Parathyroid adenoma (tissue), 2 donors: Measurements from ENCODE around the gene CCBE1.

Experiments used
- H2AFZ ChIP-seq: fragments of 300-600 bp; sonication (generic); one replicate; pipeline ENCODE4 v1.7.0; 2017; ENCODE audit warnings: antibody characterized with exemption, mild to moderate bottlenecking
- H3K27ac ChIP-seq: fragments of 300-600 bp; sonication (generic); one replicate; pipeline ENCODE4 v1.7.0; 2017
- H3K27me3 ChIP-seq: fragments of 300-600 bp; sonication (generic); one replicate; pipeline ENCODE4 v1.7.0; 2017; ENCODE audit warnings: low read length; ENCODE audit not compliant: control insufficient read depth, insufficient read depth
- H3K36me3 ChIP-seq: fragments of 300-600 bp; sonication (generic); one replicate; pipeline ENCODE4 v1.7.0; 2017; ENCODE audit warnings: low read length; ENCODE audit not compliant: control insufficient read depth, insufficient read depth
- H3K4me1 ChIP-seq: fragments of 300-600 bp; sonication (generic); one replicate; pipeline ENCODE4 v1.7.0; 2017; ENCODE audit warnings: control low read depth
- H3K4me2 ChIP-seq: fragments of 300-600 bp; sonication (generic); one replicate; pipeline ENCODE4 v1.7.0; 2017; ENCODE audit warnings: low read length
- H3K4me3 ChIP-seq: fragments of 300-600 bp; sonication (generic); one replicate; pipeline ENCODE4 v1.7.0; 2017; ENCODE audit warnings: low read depth, low read length
- H3K79me2 ChIP-seq: fragments of 300-600 bp; sonication (generic); one replicate; pipeline ENCODE4 v1.7.0; 2017; ENCODE audit warnings: control low read depth
- H3K9ac ChIP-seq: fragments of 300-600 bp; sonication (generic); one replicate; pipeline ENCODE4 v1.7.0; 2017; ENCODE audit warnings: mild to moderate bottlenecking
- H3K9me3 ChIP-seq: fragments of 300-600 bp; sonication (generic); one replicate; pipeline ENCODE4 v1.7.0; 2017; ENCODE audit warnings: low read length; ENCODE audit not compliant: control insufficient read depth
- CTCF ChIP-seq: fragments of 300-600 bp; sonication (generic); IDR thresholded peaks from one replicate; pipeline ENCODE4 v1.7.0; 2017; ENCODE audit warnings: antibody characterized with exemption, mild to moderate bottlenecking
- donor health status: primary hyperparathyroidism.

CCBE1 gene

GRCh38 chr18:59395226-59396175 is 301.7 kb downstream of the CCBE1 start:
- no peak for TF ChIP-seq CTCF
- H3K27ac ChIP-seq = no peak overlapping the region
- H3K9ac ChIP-seq = no peak overlapping the region
- H3K27me3 ChIP-seq = no peaks in the 10 kb centered on the region
- no peaks in the 10 kb centered on the region for H3K4me1 ChIP-seq
- H3K9me3 ChIP-seq = no peaks in the 10 kb centered on the region
- no peak overlapping the region for H3K4me3 ChIP-seq
- H3K79me2 ChIP-seq = no peaks in the 10 kb centered on the region
- no peak overlapping the region for H3K4me2 ChIP-seq
- no peak overlapping the region for H2AFZ ChIP-seq
- no peaks in the 10 kb centered on the region for H3K36me3 ChIP-seq

GRCh38 chr18:59393381-59393780 is 303.8 kb downstream of the CCBE1 start:
- Histone ChIP-seq H3K36me3 (no peaks in the 10 kb centered on the region), H3K4me1 (no peaks in the 10 kb centered on the region), H3K9me3 (no peaks in the 10 kb centered on the region), H3K4me2 (no peak overlapping the region), H3K27ac (no peak overlapping the region), H2AFZ (no peak overlapping the region), H3K79me2 (no peaks in the 10 kb centered on the region), H3K27me3 (no peaks in the 10 kb centered on the region), H3K4me3 (no peak overlapping the region), H3K9ac (no peak overlapping the region)
- no peak for TF ChIP-seq CTCF

GRCh38 chr18:59388817-59389216 is 308.4 kb downstream of the CCBE1 start:
- Histone ChIP-seq H3K4me2 (no peak overlapping the region), H3K36me3 (no peaks in the 10 kb centered on the region), H2AFZ (no peak overlapping the region), H3K79me2 (no peaks in the 10 kb centered on the region), H3K27me3 (no peaks in the 10 kb centered on the region), H3K9ac (no peak overlapping the region), H3K4me3 (no peak overlapping the region), H3K9me3 (no peaks in the 10 kb centered on the region), H3K4me1 (no peaks in the 10 kb centered on the region), H3K27ac (no peak overlapping the region)
- TF ChIP-seq CTCF = no peak

- Histone ChIP-seq H3K9ac (no peak overlapping the region), H3K4me3 (no peak overlapping the region), H3K4me2 (no peak overlapping the region), H3K9me3 (no peaks in the 10 kb centered on the region), H3K79me2 (no peaks in the 10 kb centered on the region), H3K27me3 (no peaks in the 10 kb centered on the region), H3K27ac (no peak overlapping the region), H2AFZ (no peak overlapping the region), H3K36me3 (no peaks in the 10 kb centered on the region), H3K4me1 (no peaks in the 10 kb centered on the region)
- no peak for TF ChIP-seq CTCF
Observed at GRCh38 chr18:59387687-59388565, 309.3 kb downstream of the CCBE1 start.
